HPDE6-E6E7 (cell line): ENCODE data around the gene PGGT1B.

Experiments used
- DNase-seq: peaks from one replicate; pipeline ENCODE4 v3.0.0; 2011; ENCODE audit warnings: missing footprints; ENCODE audit errors: extremely low spot score

Gene PGGT1B

GRCh38 chr5:115180165-115180709 is 82.4 kb downstream of the PGGT1B start:
- no peak for DNase-seq

- DNase-seq = no peak
Observed at GRCh38 chr5:115179394-115180164, 83.1 kb downstream of the PGGT1B start.

DNA sequence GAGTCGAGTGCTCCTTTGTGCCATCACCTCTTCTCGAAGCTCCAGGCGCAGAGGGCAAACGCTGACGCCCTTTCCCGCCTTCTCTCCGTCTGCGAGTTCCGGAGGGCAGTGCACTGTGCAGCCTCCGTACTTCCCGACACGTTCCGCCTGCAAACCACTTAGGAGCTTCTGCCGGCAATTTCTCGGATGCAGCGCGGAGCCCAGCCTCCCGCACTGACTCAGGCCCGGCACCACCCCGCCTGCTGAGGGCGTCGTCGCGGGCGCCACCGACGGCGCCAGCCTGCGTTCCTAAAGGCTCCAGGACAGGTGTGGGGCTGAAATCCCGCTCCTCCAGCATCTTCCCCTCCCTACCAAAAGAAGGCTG is 83.7 kb downstream of the PGGT1B start:
- no peak for DNase-seq

- DNase-seq = no peak
Observed at GRCh38 chr5:115170929-115171510, 91.7 kb downstream of the PGGT1B start.

DNA sequence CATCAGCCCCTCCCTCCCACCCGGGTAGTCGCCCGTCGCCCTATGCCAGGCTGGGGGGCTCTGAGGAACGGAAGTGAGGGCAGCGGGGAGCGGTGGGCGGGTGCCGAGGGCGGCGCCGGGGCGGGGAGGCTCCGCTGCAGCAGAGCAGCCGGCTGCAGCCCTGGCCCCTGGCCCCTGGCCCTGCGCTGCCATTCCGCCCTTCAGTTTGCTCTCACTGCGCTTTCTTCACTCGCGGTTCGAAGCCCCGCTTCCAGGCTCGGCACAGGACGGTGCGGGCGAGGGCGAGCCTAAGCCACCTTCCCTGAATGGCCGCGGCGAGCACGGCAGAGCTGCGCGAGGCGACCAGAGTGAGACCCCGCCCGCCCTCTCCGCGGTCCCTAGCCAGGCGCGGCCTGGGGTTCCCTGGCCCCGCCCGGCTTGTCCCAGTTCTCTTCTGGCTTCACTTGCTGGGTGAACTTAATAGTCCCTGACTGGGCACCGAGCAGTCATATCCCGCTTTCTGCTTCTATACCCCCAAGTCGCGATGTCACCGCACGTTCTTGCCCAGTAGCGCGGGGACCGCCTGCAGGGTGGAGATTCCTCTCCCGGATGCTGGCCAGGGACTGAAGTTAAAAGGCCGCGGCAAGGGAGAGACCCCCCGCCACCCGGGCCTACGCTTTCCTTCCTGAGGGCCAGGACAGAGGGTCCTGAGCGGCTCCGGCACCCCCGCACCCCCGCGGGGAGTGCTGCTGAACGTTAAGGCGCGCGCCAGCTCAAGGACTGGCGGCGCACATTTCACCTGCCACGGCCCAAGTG is 92.3 kb downstream of the PGGT1B start:
- DNase-seq = no peak

GRCh38 chr5:115169487-115170133 is 93.1 kb downstream of the PGGT1B start, which contains the start of gene TRIM36:
TSS of gene TRIM36 (minus strand) at chr5:115169908. CDS start at chr5:115169634, 274 bp downstream.
- DNase-seq = peak; percentile 83

DNA sequence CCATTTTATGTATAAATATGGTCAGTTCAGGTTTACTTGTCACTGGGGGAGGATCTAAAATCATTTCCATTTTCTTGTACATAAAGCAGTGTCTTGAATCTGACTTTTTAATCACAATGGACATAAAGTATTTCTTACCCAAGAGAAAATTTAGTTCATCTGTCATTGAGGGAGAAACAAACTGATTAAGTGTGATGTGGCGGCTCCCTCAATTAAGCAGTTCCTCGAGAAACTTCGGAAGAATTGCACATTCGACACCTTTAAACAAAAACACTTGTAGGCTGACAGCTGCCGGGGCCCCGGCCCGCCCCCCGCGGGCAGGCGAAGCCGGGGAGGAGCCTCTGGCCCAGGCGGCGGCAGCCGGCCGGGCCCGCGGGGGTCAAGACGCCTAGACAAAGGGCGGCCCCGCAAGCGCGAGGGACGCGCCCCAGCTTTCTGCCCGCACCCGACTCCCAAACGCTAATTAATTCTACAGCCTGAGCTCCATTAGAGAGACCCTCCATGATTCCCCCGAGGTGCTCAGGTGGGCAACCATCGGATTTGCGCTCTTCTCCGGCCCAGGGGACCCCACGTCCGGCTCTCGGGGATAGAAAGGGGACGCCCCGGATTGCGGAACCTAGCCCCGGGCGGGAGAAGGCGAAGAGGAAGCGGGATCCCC is 93.7 kb downstream of the PGGT1B start:
- DNase-seq = no peak

- DNase-seq = no peak
Observed at GRCh38 chr5:115166744-115167393, 95.8 kb downstream of the PGGT1B start.

- no peak for DNase-seq
Observed at GRCh38 chr5:115165790-115166189, 96.9 kb downstream of the PGGT1B start.

- DNase-seq = no peak
Observed at GRCh38 chr5:115160975-115161475, 101.7 kb downstream of the PGGT1B start.
